Loucy (cell line): Measurements from ENCODE around the gene ACMSD.
A peak's percentile ranks its signal among the peaks of the same experiment; 100 is the strongest.
"Not testable (repeated sequence)": the region's sequence is repeated elsewhere in the genome, so short reads cannot be mapped to it uniquely, and the experiment has no call there.

ENCODE experiments used
- H2AFZ ChIP-seq: fragments of 200-600 bp; sonication (generic); 2 replicates; pipeline ENCODE4 v1.6.0; 2016; ENCODE audit warnings: antibody characterized with exemption, mild to moderate bottlenecking, low read length, moderate library complexity
- H3F3A ChIP-seq: fragments of 200-600 bp; 2 replicates; pipeline ENCODE4 v1.6.0; 2016; ENCODE audit warnings: antibody characterized with exemption, low read depth, mild to moderate bottlenecking
- H3K27me3 ChIP-seq: fragments of 200-600 bp; sonication (generic); 2 replicates; pipeline ENCODE4 v1.6.1; 2014; ENCODE audit warnings: low read length, mild to moderate bottlenecking; ENCODE audit not compliant: insufficient read depth, poor library complexity, severe bottlenecking
- H3K36me3 ChIP-seq: fragments of 200-600 bp; sonication (generic); 2 replicates; pipeline ENCODE4 v1.6.1; 2016; ENCODE audit warnings: low read length; ENCODE audit not compliant: insufficient read depth
- H3K4me1 ChIP-seq: fragments of 200-600 bp; sonication (generic); 2 replicates; pipeline ENCODE4 v1.5.1; 2014; ENCODE audit warnings: low read length, mild to moderate bottlenecking; ENCODE audit not compliant: insufficient read depth, poor library complexity, severe bottlenecking
- H3K4me2 ChIP-seq: fragments of 200-600 bp; sonication (generic); 2 replicates; pipeline ENCODE4 v1.6.0; 2014; ENCODE audit warnings: antibody characterized with exemption, low read length, low read depth, mild to moderate bottlenecking; ENCODE audit not compliant: poor library complexity, severe bottlenecking
- H3K4me3 ChIP-seq: fragments of 200-600 bp; sonication (generic); 2 replicates; pipeline ENCODE4 v1.5.1; 2014; ENCODE audit warnings: low read length, mild to moderate bottlenecking, mixed read lengths; ENCODE audit not compliant: poor library complexity, severe bottlenecking
- H3K79me2 ChIP-seq: fragments of 200-600 bp; sonication (generic); 2 replicates; pipeline ENCODE4 v1.6.1; 2014; ENCODE audit warnings: low read length; ENCODE audit not compliant: insufficient read depth
- H3K9ac ChIP-seq: fragments of 200-600 bp; sonication (generic); 2 replicates; pipeline ENCODE4 v1.6.0; 2014; ENCODE audit warnings: mild to moderate bottlenecking, low read depth, low read length, moderate library complexity; ENCODE audit not compliant: poor library complexity, severe bottlenecking
- H3K9me2 ChIP-seq: fragments of 200-600 bp; sonication (generic); replicated peaks from 2 replicates; pipeline ENCODE4 v1.6.1; 2016; ENCODE audit warnings: low read depth, low read length, mixed read lengths
- H3K9me3 ChIP-seq: fragments of 200-600 bp; sonication (generic); 2 replicates; pipeline ENCODE4 v1.6.1; 2014; ENCODE audit warnings: mild to moderate bottlenecking, antibody characterized with exemption, low read length, low read depth; ENCODE audit not compliant: insufficient read depth
- H4K20me1 ChIP-seq: fragments of 200-600 bp; sonication (generic); 2 replicates; pipeline ENCODE4 v1.6.0; 2014; ENCODE audit warnings: antibody characterized with exemption, low read length, mild to moderate bottlenecking; ENCODE audit not compliant: insufficient read depth, poor library complexity, severe bottlenecking
- CTCF ChIP-seq: fragments of 200-600 bp; sonication (generic); conservative IDR thresholded peaks from 2 replicates; pipeline ENCODE4 v1.5.1; 2014; ENCODE audit warnings: mild to moderate bottlenecking, antibody characterized with exemption, low read length
- EZH2phosphoT487 ChIP-seq: fragments of 200-600 bp; IDR thresholded peaks from 2 replicates; pipeline ENCODE4 v1.6.1; 2018; ENCODE audit warnings: antibody characterized with exemption, mild to moderate bottlenecking, moderate library complexity, borderline replicate concordance

Gene ACMSD

GRCh38 chr2:134799936-134800335 lies 38.5 kb upstream of the ACMSD start:
- Histone ChIP-seq H3K9ac (no peak overlapping the region), H3K36me3 (no peaks in the 10 kb centered on the region), H3K9me3 (no peaks in the 10 kb centered on the region), H3K9me2 (no peaks in the 10 kb centered on the region), H3K4me1 (peaks cover 4% of the 10 kb centered on the region), H3K4me2 (no peak overlapping the region), H3K79me2 (no peaks in the 10 kb centered on the region), H3F3A (no peaks in the 10 kb centered on the region), H4K20me1 (no peaks in the 10 kb centered on the region), H3K27me3 (no peaks in the 10 kb centered on the region), H2AFZ (no peak overlapping the region), H3K4me3 (no peak overlapping the region)
- no peak for TF ChIP-seq CTCF
- no peak for TF ChIP-seq EZH2phosphoT487

- H3K9me2 ChIP-seq: no peaks in the 10 kb centered on the region
- no peak overlapping the region for H3K4me2 ChIP-seq
- no peak overlapping the region for H3K4me3 ChIP-seq
- H2AFZ ChIP-seq: no peak overlapping the region
- TF ChIP-seq CTCF: no peak
- H3K79me2 ChIP-seq: no peaks in the 10 kb centered on the region
- H3K27me3 ChIP-seq: no peaks in the 10 kb centered on the region
- no peaks in the 10 kb centered on the region for H3K9me3 ChIP-seq
- no peaks in the 10 kb centered on the region for H4K20me1 ChIP-seq
- no peaks in the 10 kb centered on the region for H3F3A ChIP-seq
- no peaks in the 10 kb centered on the region for H3K36me3 ChIP-seq
- H3K4me1 ChIP-seq: peaks cover 4% of the 10 kb centered on the region
- no peak overlapping the region for H3K9ac ChIP-seq
These were observed 38.1 kb upstream of the ACMSD start for GRCh38 chr2:134800341-134800740.

GRCh38 chr2:134803609-134804405 lies 34.6 kb upstream of the ACMSD start:
- not testable (repeated sequence) for H3K9me2 ChIP-seq, H3K36me3 ChIP-seq, H4K20me1 ChIP-seq, H3K9me3 ChIP-seq, H2AFZ ChIP-seq, H3K4me1 ChIP-seq, H3K79me2 ChIP-seq, H3K4me3 ChIP-seq, H3K9ac ChIP-seq, H3F3A ChIP-seq, H3K27me3 ChIP-seq
- peak overlapping the region; percentile 48 for H3K4me2 ChIP-seq

GRCh38 chr2:134815741-134816140 lies 22.7 kb upstream of the ACMSD start:
- Histone ChIP-seq H3K9ac (no peak overlapping the region), H3K4me3 (no peak overlapping the region), H3K9me3 (peaks cover 3% of the 10 kb centered on the region; the same call in 1 of the 2 replicates), H3K4me1 (no peaks in the 10 kb centered on the region), H3K36me3 (no peaks in the 10 kb centered on the region), H3F3A (no peaks in the 10 kb centered on the region), H3K79me2 (no peaks in the 10 kb centered on the region), H2AFZ (no peak overlapping the region), H3K9me2 (no peaks in the 10 kb centered on the region), H3K27me3 (no peaks in the 10 kb centered on the region), H3K4me2 (no peak overlapping the region), H4K20me1 (no peaks in the 10 kb centered on the region)
- TF ChIP-seq CTCF (no peak), EZH2phosphoT487 (no peak)
